T47D (cell line): ENCODE results near the gene FIGNL1.
A peak's percentile ranks its signal among the peaks of the same experiment; 100 is the strongest.

Experiments
- DNase-seq, 2 experiments: peaks; one replicate each; pipeline versions ENCODE4 v3.0.0 to v3.0.0-alpha.2; 2011 to 2012; ENCODE audit warnings: low read depth in 1 of 2, low spot score in 1 of 2
- JUND ChIP-seq: IDR thresholded peaks from 2 replicates; pipeline ENCODE4 v1.6.1; 2012; ENCODE audit warnings: low read depth
- in situ Hi-C: cut with HindIII; loops from 2 replicates; pipeline ENCODE4 v1.10.0; 2016; ENCODE audit warnings: low sequenced_read_pairs, low pct_unique_long_range_greater_than_20kb

FIGNL1 gene

DNA sequence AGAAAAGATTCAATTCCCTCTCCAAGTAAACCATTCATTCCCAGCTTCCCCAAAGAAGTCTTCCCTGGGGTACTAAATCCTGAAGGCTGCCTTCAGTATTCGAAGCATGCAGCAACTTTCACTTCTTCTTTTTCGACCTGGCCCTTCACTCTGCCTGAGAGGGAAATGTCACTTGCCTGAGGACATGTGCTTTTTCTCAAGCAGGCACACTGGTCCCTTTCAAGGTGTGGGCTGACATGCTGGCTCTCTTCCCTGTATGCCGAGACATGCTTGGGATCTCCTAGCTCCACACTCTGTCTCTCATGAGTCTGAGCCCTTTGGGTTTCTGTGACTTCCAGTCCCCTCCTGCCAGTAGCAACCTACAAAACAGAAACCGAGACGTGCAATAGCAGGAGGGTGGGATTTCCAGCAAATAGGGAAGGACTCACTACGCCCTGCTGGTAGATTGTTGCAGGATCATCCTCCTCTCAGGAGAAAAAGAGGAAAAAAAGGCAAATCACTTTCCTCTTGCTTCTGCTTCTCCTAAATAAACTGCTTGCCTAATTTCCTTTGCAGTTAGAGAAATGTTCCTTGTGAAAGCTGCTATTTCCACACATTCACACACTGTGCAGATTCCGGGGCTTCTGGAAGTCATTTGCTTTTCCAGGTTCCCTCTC is 33.5 kb downstream of the FIGNL1 start:
- DNase-seq, result no peak
- TF ChIP-seq JUND, result no peak
- in situ Hi-C loops, result no loop called here

DNA sequence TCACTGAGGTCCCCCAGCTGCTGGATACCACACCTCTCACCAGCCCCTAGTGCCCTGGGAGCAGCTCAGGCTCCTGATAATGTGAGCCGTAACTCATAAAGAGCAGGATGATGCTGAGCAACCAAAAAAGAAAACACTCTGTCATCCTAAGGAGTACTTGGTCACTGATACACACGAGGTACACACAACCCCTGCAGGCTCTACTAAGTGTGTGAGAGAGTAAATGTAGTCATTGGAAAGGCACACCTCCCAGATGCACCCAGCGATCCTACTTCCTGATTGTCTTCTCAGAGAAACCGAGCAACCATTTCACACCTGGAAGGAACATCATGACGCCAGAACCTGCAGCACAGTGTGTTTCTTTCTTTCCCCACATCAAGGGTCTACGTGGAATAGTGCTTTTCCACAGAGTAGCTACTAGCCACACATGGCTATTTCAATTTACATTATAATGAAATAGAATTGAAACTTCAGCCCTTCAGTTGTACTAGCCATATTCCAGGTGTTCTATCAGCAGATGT is 34.2 kb downstream of the FIGNL1 start:
- in situ Hi-C loops, result no loop called here
- DNase-seq, result no peak
- no peak for TF ChIP-seq JUND

GRCh38 chr7:50413561-50413960 is 36.6 kb downstream of the FIGNL1 start:
- no peak for TF ChIP-seq JUND
- in situ Hi-C loops, result no loop called here
- DNase-seq, result no peak

DNA sequence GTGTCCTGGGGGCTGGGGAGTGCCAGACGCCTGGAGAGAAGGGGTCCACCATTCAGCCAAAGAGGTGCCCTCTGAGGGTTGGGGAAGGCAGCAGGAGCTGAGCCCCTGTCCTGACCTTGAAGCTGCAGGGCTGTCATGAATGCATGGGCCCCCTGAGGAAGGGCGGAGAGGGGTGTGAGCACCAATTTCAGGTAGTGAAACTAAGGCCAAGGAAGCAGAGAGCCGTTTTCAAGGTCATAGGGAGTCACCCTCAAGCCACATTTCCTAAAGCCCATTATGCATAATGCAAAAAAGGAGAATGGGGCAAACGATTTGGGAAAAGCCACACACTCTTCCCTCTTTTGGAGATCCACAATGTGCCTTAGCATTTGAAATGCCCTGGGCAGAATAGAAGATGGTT is 37.2 kb downstream of the FIGNL1 start:
- in situ Hi-C loops, result no loop called here
- DNase-seq, result no peak
- no peak for TF ChIP-seq JUND

DNA sequence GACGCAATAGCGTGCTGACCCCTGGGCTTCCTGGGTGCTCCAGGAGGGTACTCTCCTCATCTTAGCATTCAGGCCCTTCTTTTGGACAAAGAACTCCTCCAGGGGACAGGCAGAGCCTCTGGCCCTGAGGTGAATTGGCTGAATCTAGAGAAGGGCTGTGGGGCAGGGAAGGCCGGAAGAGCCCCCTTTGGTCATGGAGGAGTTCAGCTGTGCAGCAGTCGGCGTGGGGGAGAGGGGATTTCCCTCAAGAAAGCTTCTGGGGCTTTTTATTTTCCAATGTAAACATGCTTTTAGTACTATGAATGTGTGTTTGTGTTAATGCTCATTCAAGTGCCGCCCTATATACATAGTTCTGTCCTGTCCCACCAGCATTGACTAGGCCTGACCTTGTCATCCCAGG is 38.8 kb downstream of the FIGNL1 start:
- DNase-seq, result no peak
- in situ Hi-C loops, result no loop called here
- no peak for TF ChIP-seq JUND

DNA sequence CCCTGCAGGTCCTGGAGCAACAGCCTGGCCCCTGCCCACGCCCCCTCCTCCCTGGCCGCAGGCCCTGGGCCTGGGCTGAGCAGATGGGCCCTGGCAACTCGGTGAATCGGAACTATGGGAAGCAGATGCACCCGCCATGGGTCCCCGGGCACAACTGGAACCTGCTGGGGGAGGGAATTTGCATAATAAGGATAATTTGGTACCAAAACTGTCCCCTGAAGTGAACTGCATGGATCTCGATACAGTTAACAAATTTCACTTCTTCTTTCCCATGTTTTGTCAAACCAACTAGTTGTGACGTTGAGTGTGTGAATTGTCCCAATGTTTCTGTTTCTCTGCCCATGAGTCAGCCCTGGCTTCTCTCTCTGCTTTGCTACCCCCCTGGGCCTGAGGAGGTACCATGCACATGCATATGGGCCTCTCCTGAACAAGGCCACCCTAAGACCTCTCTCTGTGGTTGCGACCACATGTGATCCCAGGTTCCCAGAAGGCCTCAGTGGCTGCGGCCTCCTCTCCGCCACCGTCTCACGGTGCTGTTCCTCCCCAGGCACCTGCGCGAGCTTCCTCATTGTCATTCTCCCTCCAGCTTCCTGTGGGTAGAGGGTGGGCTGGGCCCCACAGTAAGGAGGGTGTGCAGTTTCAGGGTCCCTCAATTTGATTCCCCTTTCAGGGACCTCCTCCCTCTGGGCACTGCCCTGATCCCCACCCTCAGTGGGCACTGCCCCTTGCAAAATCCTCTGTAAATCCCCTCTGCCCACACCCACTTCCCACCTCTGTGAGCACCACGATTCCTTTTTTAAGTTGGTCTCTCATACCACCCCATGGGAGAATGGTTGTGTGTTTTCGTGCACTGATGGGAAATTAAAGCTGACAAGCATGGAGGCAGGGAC is 40.0 kb downstream of the FIGNL1 start:
- in situ Hi-C loops, result no loop called here
- TF ChIP-seq JUND, result no peak
- no peak for DNase-seq

DNA sequence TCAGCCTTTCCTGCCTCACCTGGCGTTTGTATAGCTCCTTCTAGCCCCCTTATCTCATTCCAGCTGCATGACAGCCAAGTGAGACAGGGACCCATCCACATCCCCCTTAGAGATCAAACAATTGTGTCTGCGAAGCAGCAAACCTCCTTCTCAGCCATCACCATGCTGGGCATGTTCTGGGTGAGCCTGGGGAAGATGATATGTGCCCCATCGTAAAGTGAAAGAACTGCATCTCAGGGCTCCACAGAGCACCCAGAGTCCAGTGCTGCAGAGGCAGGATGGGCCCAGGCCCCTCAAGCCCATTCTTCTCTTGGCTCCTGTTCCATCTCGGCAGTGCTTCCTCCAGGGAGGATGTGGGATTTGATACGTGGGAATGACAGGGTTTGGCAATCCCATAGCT is 43.2 kb downstream of the FIGNL1 start:
- no peak for DNase-seq
- in situ Hi-C loops, result no loop called here
- no peak for TF ChIP-seq JUND

DNA sequence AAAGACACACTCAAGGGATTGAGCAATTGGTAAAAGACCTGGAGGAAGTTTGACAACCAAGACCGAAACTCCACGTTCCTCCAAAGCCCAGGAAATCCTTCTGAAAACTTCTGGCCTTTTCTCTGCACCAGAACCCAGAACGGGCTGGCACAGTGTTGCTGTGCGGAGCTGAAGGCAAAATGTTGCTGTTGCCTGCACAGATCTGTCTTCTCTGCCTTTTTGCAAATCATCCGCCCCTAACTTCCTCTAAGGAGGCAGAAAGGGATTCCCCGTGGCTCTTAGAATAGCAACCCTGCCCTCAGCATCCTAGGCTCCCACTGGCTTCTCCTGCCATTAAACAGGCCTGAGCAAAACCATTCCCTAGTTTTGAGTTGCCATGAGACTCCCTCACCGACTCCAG is 44.9 kb downstream of the FIGNL1 start:
- in situ Hi-C loops, result no loop called here
- TF ChIP-seq JUND, result no peak
- DNase-seq, result no peak

DNA sequence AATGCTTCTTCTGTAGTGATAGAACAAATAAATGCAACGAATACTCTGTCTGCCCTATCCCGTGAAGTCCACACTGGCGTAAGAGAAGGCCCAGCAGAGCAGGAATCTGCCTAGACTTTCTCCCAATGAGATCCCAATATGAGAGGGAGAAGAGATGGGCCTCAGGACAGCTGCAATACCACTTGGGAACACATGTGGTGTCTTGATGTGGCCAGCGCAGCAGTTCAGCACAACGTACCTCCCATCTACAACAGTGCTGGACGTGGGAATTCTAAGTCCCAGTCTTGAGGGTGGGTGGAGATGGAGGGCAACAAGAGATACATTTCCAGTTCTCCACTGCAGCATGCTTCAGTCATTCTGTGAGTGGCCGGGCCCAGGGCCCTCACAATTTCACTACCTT is 45.8 kb downstream of the FIGNL1 start:
- no peak for TF ChIP-seq JUND
- in situ Hi-C loops, result no loop called here
- peak in 1 of 2 experiments; percentile 16 for DNase-seq

GRCh38 chr7:50400114-50400513 is 50.0 kb downstream of the FIGNL1 start:
- in situ Hi-C loops, result no loop called here
- TF ChIP-seq JUND, result no peak
- DNase-seq, result no peak

DNA sequence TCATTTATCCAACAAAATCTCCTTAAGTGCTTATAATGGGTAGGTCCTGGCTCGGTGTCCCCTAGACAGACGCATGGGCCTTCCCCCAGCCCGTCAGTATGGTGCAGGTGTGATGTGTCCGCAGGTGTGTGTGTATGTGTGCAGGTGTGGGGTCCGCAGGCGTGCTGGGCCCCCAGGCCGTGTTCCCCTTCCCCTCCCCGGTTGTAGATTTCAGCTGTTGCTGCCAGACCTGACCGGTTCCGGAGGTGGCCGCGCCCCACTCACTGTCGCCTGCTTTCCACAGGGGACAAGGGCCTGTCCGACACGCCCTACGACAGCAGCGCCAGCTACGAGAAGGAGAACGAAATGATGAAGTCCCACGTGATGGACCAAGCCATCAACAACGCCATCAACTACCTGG is 50.5 kb downstream of the FIGNL1 start:
- no peak for DNase-seq
- TF ChIP-seq JUND, result no peak
- in situ Hi-C loops, result no loop called here

DNA sequence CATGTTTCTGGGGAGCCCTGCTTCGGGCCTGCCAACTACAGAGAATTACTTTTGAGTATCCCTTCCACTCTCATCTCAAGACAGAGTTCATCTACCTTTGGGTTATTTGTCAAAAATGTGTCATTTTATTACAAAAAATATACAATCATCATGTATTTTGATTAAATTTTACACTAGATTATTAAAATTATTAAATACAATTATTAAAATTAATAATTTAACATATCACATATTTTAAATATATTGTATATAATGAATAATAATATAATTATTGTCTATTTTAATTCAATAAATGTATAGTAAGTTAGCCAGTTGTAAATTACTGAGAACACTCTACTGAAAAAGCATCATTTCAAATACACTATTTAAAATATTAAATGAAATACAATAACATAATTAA is 50.9 kb downstream of the FIGNL1 start:
- in situ Hi-C loops, result no loop called here
- no peak for DNase-seq
- TF ChIP-seq JUND, result no peak

- no peak for DNase-seq
- in situ Hi-C loops, result no loop called here
- no peak for TF ChIP-seq JUND
These were observed 52.2 kb downstream of the FIGNL1 start for GRCh38 chr7:50397971-50398324.
